K562 (cell line): ENCODE results near the gene USP20. TPM values are rescaled to one million over a fixed set of nuclear protein-coding genes. Genes with fewer than 3 reads are reported as not detected.
A peak's percentile ranks its signal among the peaks of the same experiment; 100 is the strongest.

Source experiments
- ATF4 ChIP-seq: fragments of 450-650 bp; formaldehyde crosslinking; IDR thresholded peaks from 2 replicates; pipeline ENCODE4 v1.4.0; 2022; ENCODE audit warnings: mild to moderate bottlenecking, moderate library complexity
- CXXC5 ChIP-seq: fragments of 250-450 bp; sonication (Bioruptor Pico); IDR thresholded peaks from 2 replicates; pipeline ENCODE4 v1.8.0; 2022; ENCODE audit warnings: inconsistent platforms, mild to moderate bottlenecking, moderate library complexity
- KDM5B ChIP-seq: fragments of 200-600 bp; sonication (generic); IDR thresholded peaks from 2 replicates; pipeline ENCODE4 v1.6.1; 2012; ENCODE audit warnings: low read depth, mild to moderate bottlenecking, moderate library complexity, low read length, control low read depth, inconsistent platforms; ENCODE audit not compliant: insufficient replicate concordance
- MAFF ChIP-seq: IDR thresholded peaks from 2 replicates; pipeline ENCODE4 v1.6.1; 2012; ENCODE audit warnings: low read length, improper control_type of control experiment
- MAZ ChIP-seq, 2 experiments: fragments of 450-650 bp in 1 of 2; sonication (generic) in 1 of 2; formaldehyde crosslinking; IDR thresholded peaks in 1 of 2; conservative IDR thresholded peaks in 1 of 2; 2 replicates each; pipeline versions ENCODE4 v1.4.0 to v1.5.0; 2020; ENCODE audit warnings: mild to moderate bottlenecking in 1 of 2, missing genetic modification reagents in 1 of 2
- NCOA6 ChIP-seq: fragments of 450-650 bp; IDR thresholded peaks from 2 replicates; pipeline ENCODE4 v1.6.1; 2017; ENCODE audit warnings: mild to moderate bottlenecking
- NUFIP1 ChIP-seq: fragments of 450-650 bp; IDR thresholded peaks from 2 replicates; pipeline ENCODE4 v1.6.1; 2018; ENCODE audit not compliant: partially characterized antibody
- SRSF7 ChIP-seq: fragments of 200-400 bp; formaldehyde crosslinking; optimal IDR thresholded peaks from 2 replicates; pipeline ENCODE3; 2017; ENCODE audit warnings: mild to moderate bottlenecking, low read depth, low read length
- TBL1XR1 ChIP-seq, 2 experiments: IDR thresholded peaks; 2 replicates each; pipeline ENCODE4 v1.6.1; 2012; ENCODE audit warnings: improper control_type of control experiment in 2 of 2, low read length in 2 of 2, mild to moderate bottlenecking in 1 of 2
- TCFL5 ChIP-seq: fragments of 250-450 bp; sonication (Bioruptor Pico); conservative IDR thresholded peaks from 2 replicates; pipeline ENCODE4 v1.6.1; 2021; ENCODE audit warnings: mild to moderate bottlenecking, moderate library complexity, matching md5 sums
- YY1 ChIP-seq, 3 experiments: IDR thresholded peaks; 2 replicates each; pipeline ENCODE4 v1.6.1; 2011; ENCODE audit warnings: low read length in 2 of 3, mild to moderate bottlenecking in 2 of 3, moderate library complexity in 2 of 3, borderline replicate concordance in 1 of 3, control low read depth in 1 of 3, low read depth in 1 of 3; ENCODE audit not compliant: insufficient read depth in 3 of 3, insufficient replicate concordance in 2 of 3, control insufficient read depth in 1 of 3, insufficient read length in 1 of 3; ENCODE audit errors: extremely low read depth in 1 of 3
- ZBTB34 ChIP-seq: fragments of 250-450 bp; sonication (Bioruptor Pico); IDR thresholded peaks from 2 replicates; pipeline ENCODE4 v1.8.0; 2021; ENCODE audit warnings: mild to moderate bottlenecking, moderate library complexity
- ZFP36 ChIP-seq: fragments of 150-350 bp; IDR thresholded peaks from 2 replicates; pipeline ENCODE4 v1.6.1; 2018; ENCODE audit warnings: low read length, low read depth; ENCODE audit not compliant: partially characterized antibody
- ZNF140 ChIP-seq: fragments of 250-450 bp; sonication (Bioruptor Pico); IDR thresholded peaks from 2 replicates; pipeline ENCODE4 v1.8.0; 2021; ENCODE audit warnings: moderate library complexity, mild to moderate bottlenecking, inconsistent platforms
- ZNF41 ChIP-seq: fragments of 250-450 bp; sonication (Bioruptor Pico); conservative IDR thresholded peaks from 2 replicates; pipeline ENCODE4 v1.4.0; 2020; ENCODE audit warnings: mild to moderate bottlenecking
- polyA plus RNA-seq, 8 experiments: library from polyadenylated mRNA; depleted of rRNA in 4 of 8; stranded (reverse) in 5 of 8; unstranded in 3 of 8; fragments of >200 nt; fragmentation: Nextera tagmentation in 2 of 8; fragmentation: Illumina TruSeq in 1 of 8; extraction: Ambion mirVana in 2 of 8; extraction: Trizol in 1 of 8; gene quantifications; 2 replicates each; pipeline versions ENCODE4 v1.2.1 to v1.2.3, GENCODE V29; 2011 to 2014; ENCODE audit warnings: inconsistent platforms in 1 of 8, missing spikeins in 1 of 8
- total RNA-seq, 7 experiments: library from RNA; depleted of rRNA in 6 of 7; stranded (reverse); fragments of >200 nt in 6 of 7; fragmentation: Illumina TruSeq in 2 of 7; extraction: Trizol in 2 of 7; gene quantifications; 2 replicates each; pipeline versions ENCODE4 v1.2.1 to v1.2.3, GENCODE V29; 2011 to 2021; ENCODE audit warnings: low replicate concordance in 1 of 7
- TF ChIP-seq, protein P1 (sequence below), 3 experiments: fragments of 200-800 bp in 1 of 3; fragments of 250-450 bp in 1 of 3; fragments of 450-650 bp in 1 of 3; sonication (Bioruptor Pico) in 1 of 3; sonication (Bioruptor generic) in 1 of 3; formaldehyde crosslinking in 1 of 3; IDR thresholded peaks; 2 replicates each; pipeline versions ENCODE4 v1.6.1 to v1.8.0; 2016 to 2022; ENCODE audit warnings: mild to moderate bottlenecking in 2 of 3, missing genetic modification characterization in 2 of 3, missing compliant biosample characterization in 1 of 3, moderate library complexity in 1 of 3
- TF ChIP-seq, protein P2 (sequence below): fragments of 450-650 bp; formaldehyde crosslinking; IDR thresholded peaks from 2 replicates; pipeline ENCODE4 v1.4.0; 2020; ENCODE audit warnings: mild to moderate bottlenecking, mixed read lengths

USP20 gene
- total and polyA plus RNA-seq, 9 of the 15 experiments (the other 6 are each of a cell fraction or from before 2014, with no cell fraction given), result 1.9 to 136 (median 49.1) TPM

DNA sequence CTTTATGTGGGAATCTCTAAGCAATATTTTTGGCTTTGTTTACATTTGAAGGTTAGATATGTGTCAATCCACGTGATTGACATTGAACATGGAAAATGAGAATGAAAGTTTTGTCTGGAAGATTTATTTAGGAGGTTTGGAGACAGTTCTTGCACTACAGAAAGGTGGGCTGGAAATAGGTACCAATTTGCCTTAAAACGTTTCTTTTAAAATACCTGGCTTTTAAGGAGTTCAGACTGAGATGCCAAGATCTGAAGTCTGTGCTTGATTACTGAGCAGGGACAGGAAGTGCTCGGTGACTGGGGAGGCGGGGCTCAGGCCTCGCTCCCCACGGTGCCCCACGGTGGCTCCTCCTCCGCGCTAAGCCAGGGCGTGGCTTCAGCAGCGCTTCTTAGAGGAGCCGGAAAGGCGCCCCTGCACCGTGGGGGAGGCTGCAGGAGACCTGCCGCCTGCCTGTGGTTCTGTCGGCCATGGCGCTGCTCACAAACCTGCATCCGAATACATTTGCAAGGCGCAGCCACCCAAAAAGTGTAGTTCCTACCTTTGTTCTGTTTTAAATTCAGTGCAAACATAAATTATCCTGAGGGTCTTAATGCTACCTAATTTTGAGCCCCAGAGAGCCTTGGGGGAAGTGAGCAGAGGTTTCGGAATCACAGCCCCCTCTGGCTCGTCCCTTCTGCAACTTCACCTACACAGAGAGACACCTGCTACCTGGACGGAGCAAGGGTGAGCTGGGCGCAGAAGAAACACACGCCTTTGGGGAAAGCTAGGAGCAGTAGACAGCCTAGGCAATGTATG lies 49.2 kb downstream of the USP20 start (continued):
- peak in 1 of 2 experiments; percentile 54; a peak in 1 of 4 replicates for TF ChIP-seq MAZ (CRISPR knock-in tag; conservative IDR thresholded peaks at IDR 0.05 in 1 of 2, IDR thresholded peaks at IDR 0.05 in 1 of 2)
- TF ChIP-seq, protein P1, sequence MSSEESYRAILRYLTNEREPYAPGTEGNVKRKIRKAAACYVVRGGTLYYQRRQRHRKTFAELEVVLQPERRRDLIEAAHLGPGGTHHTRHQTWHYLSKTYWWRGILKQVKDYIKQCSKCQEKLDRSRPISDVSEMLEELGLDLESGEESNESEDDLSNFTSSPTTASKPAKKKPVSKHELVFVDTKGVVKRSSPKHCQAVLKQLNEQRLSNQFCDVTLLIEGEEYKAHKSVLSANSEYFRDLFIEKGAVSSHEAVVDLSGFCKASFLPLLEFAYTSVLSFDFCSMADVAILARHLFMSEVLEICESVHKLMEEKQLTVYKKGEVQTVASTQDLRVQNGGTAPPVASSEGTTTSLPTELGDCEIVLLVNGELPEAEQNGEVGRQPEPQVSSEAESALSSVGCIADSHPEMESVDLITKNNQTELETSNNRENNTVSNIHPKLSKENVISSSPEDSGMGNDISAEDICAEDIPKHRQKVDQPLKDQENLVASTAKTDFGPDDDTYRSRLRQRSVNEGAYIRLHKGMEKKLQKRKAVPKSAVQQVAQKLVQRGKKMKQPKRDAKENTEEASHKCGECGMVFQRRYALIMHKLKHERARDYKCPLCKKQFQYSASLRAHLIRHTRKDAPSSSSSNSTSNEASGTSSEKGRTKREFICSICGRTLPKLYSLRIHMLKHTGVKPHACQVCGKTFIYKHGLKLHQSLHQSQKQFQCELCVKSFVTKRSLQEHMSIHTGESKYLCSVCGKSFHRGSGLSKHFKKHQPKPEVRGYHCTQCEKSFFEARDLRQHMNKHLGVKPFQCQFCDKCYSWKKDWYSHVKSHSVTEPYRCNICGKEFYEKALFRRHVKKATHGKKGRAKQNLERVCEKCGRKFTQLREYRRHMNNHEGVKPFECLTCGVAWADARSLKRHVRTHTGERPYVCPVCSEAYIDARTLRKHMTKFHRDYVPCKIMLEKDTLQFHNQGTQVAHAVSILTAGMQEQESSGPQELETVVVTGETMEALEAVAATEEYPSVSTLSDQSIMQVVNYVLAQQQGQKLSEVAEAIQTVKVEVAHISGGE (CRISPR knock-in tag; IDR thresholded peaks at IDR 0.05), result 0 out of 6 replicates have a peak, but pooled peaks of 1 of the 3 experiments have one; percentile 2
- TF ChIP-seq ZNF41 (CRISPR knock-in tag), result peak; percentile 77; the same call in 1 of the 2 replicates
- peak; percentile 77 for TF ChIP-seq CXXC5
- TF ChIP-seq ZBTB34 (CRISPR knock-in tag), result no peak
- TF ChIP-seq MAFF, result no peak
- TF ChIP-seq, protein P2, sequence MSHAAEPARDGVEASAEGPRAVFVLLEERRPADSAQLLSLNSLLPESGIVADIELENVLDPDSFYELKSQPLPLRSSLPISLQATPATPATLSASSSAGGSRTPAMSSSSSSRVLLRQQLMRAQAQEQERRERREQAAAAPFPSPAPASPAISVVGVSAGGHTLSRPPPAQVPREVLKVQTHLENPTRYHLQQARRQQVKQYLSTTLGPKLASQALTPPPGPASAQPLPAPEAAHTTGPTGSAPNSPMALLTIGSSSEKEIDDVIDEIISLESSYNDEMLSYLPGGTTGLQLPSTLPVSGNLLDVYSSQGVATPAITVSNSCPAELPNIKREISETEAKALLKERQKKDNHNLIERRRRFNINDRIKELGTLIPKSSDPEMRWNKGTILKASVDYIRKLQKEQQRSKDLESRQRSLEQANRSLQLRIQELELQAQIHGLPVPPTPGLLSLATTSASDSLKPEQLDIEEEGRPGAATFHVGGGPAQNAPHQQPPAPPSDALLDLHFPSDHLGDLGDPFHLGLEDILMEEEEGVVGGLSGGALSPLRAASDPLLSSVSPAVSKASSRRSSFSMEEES (CRISPR knock-in tag), result peak; percentile 33
- TF ChIP-seq TCFL5, result peak; percentile 62; the same call in 1 of the 2 replicates
- TF ChIP-seq ZFP36, result peak; percentile 22
- no peak for TF ChIP-seq NCOA6
- TF ChIP-seq YY1 (IDR thresholded peaks at IDR 0.05; ENCODE audit: borderline replicate concordance in 1 of 3, control insufficient read depth in 1 of 3, extremely low read depth in 1 of 3, insufficient read depth in 3 of 3, insufficient read length in 1 of 3, insufficient replicate concordance in 2 of 3, low read depth in 1 of 3, low read length in 2 of 3), result peak in 2 of 3 experiments; percentile 46 to 96
- no peak for TF ChIP-seq NUFIP1
- TF ChIP-seq SRSF7, result no peak
- TF ChIP-seq ATF4 (CRISPR knock-in tag), result peak; percentile 6; the same call in 1 of the 2 replicates
- peak in 1 of 2 experiments; percentile 79; a peak in 2 of 4 replicates for TF ChIP-seq TBL1XR1 (IDR thresholded peaks at IDR 0.05; ENCODE audit: low read length in 2 of 2)
- TF ChIP-seq ZNF140 (CRISPR knock-in tag), result peak; percentile 81
- peak; percentile 92 for TF ChIP-seq KDM5B
